Left cardiac atrium (tissue), 4 donors: ENCODE results near the gene LRP1B. TPM values are rescaled to one million over a fixed set of nuclear protein-coding genes. Genes with fewer than 3 reads are reported as not detected.

Source experiments
- ATAC-seq, 2 donors: fragments of 200-7000 bp; cut with Tn5 transposase; one replicate each; pipeline ENCODE4 v1.9.1; 2020; ENCODE audit warnings: mild to moderate bottlenecking in 2 of 2, moderate library complexity in 2 of 2
- DNase-seq: peaks from one replicate; pipeline ENCODE4 v3.0.0-alpha.2; 2020
- intact Hi-C, 2 donors: fragments of 100-400 bp; cut with DNase I; formaldehyde crosslinking; loops; one replicate each; pipeline versions ENCODE4 v1.14.1 to v1.15.1; 2022 to 2023
- total RNA-seq, 2 donors: library from RNA; stranded (reverse); fragmentation: NEBNext Ultra II Directional; extraction: Animal tissue kit (Norgen Biotek cat#: 25700); gene quantifications; one replicate each; pipeline ENCODE4 v1.2.1, GENCODE V29; 2021
- donor health status: DM: no; HTN: yes; CAD: no.
- donor health status: DM: no; HTN: yes; CAD: no; lungs with severe emphysema.
- donor health status: DM: yes; HTN: yes; CAD: no.
- donor health status: Dilated cardiomyopathy.

LRP1B gene
- total RNA-seq, 2 donors from 2014 or later, result 1.2 TPM

- intact Hi-C loops, result no loop called here
- no peak for DNase-seq
- no peak for ATAC-seq
Observed at GRCh38 chr2:140873915-140874531, 1256.8 kb downstream of the LRP1B start.

- DNase-seq, result no peak
- intact Hi-C loops, result loop anchor here in 1 of 2 donors (5.0 kb wide), 1 partner anchor 1078 kb away; no protein-coding TSS in a partner anchor
- ATAC-seq, result no peak
Observed at GRCh38 chr2:140869925-140870324, 1260.9 kb downstream of the LRP1B start.

GRCh38 chr2:140869107-140869506 lies 1261.7 kb downstream of the LRP1B start:
- no peak for DNase-seq
- intact Hi-C loops, result loop anchor here in 1 of 2 donors (5.0 kb wide), 1 partner anchor 1077 kb away; no protein-coding TSS in a partner anchor
- no peak for ATAC-seq

- intact Hi-C loops, result loop anchor here in 1 of 2 donors (5.0 kb wide), 1 partner anchor 1074 kb away; no protein-coding TSS in a partner anchor
- DNase-seq, result no peak
- ATAC-seq, result no peak
Observed at GRCh38 chr2:140865837-140866236, 1265.0 kb downstream of the LRP1B start.

- ATAC-seq, result no peak
- intact Hi-C loops, result no loop called here
- no peak for DNase-seq
Observed at GRCh38 chr2:140863713-140864112, 1267.1 kb downstream of the LRP1B start.

- intact Hi-C loops, result no loop called here
- DNase-seq, result no peak
- ATAC-seq, result no peak
Observed at GRCh38 chr2:140862181-140862580, 1268.6 kb downstream of the LRP1B start.

GRCh38 chr2:140861666-140862065 lies 1269.2 kb downstream of the LRP1B start:
- DNase-seq (no peak), ATAC-seq (no peak)
- intact Hi-C loops, result no loop called here

- DNase-seq, result no peak
- no peak for ATAC-seq
- intact Hi-C loops, result no loop called here
Observed at GRCh38 chr2:140855471-140855870, 1275.3 kb downstream of the LRP1B start.

GRCh38 chr2:140851258-140851981 lies 1279.4 kb downstream of the LRP1B start:
- ATAC-seq, result no peak
- no peak for DNase-seq

GRCh38 chr2:140843186-140843585 lies 1287.6 kb downstream of the LRP1B start:
- no peak for DNase-seq
- intact Hi-C loops, result no loop called here
- ATAC-seq, result no peak

More at GRCh38 chr2:140851258-140851981, 1279.4 kb downstream of the LRP1B start:
- intact Hi-C loops, result no loop called here

GRCh38 chr2:140842110-140842509 lies 1288.7 kb downstream of the LRP1B start:
- intact Hi-C loops, result no loop called here
- DNase-seq (no peak), ATAC-seq (no peak)

- intact Hi-C loops, result no loop called here
- ATAC-seq, result no peak
- no peak for DNase-seq
Observed at GRCh38 chr2:140841141-140841540, 1289.7 kb downstream of the LRP1B start.

- intact Hi-C loops, result no loop called here
- no peak for DNase-seq
Observed at GRCh38 chr2:140836826-140837225, 1294.0 kb downstream of the LRP1B start.

GRCh38 chr2:140835079-140835478 lies 1295.7 kb downstream of the LRP1B start:
- ATAC-seq (no peak), DNase-seq (no peak)
- intact Hi-C loops, result no loop called here

More at GRCh38 chr2:140836826-140837225, 1294.0 kb downstream of the LRP1B start:
- no peak for ATAC-seq

GRCh38 chr2:140814141-140814540 lies 1316.7 kb downstream of the LRP1B start:
- intact Hi-C loops, result no loop called here
- DNase-seq, result no peak
- no peak for ATAC-seq

GRCh38 chr2:140808820-140809219 lies 1322.0 kb downstream of the LRP1B start:
- DNase-seq (no peak), ATAC-seq (no peak)
- intact Hi-C loops, result no loop called here

- ATAC-seq (no peak), DNase-seq (no peak)
- intact Hi-C loops, result no loop called here
Observed at GRCh38 chr2:140808211-140808610, 1322.6 kb downstream of the LRP1B start.

- ATAC-seq (no peak), DNase-seq (no peak)
- intact Hi-C loops, result no loop called here
Observed at GRCh38 chr2:140804700-140805260, 1326.0 kb downstream of the LRP1B start.

- DNase-seq (no peak), ATAC-seq (no peak)
- intact Hi-C loops, result no loop called here
Observed at GRCh38 chr2:140801311-140801710, 1329.5 kb downstream of the LRP1B start.

GRCh38 chr2:140797718-140798117 lies 1333.1 kb downstream of the LRP1B start:
- intact Hi-C loops, result no loop called here
- no peak for ATAC-seq
- no peak for DNase-seq
